HepG2 (cell line): Measurements from ENCODE around the gene PHLDB1. TPM values are rescaled to one million over a fixed set of nuclear protein-coding genes. Genes with fewer than 3 reads are reported as not detected.

Experiments
- BRCA1 ChIP-seq: sonication (generic); formaldehyde crosslinking; IDR thresholded peaks from 2 replicates; pipeline ENCODE4 v1.4.0; 2020; ENCODE audit warnings: missing genetic modification reagents
- CEBPG ChIP-seq: IDR thresholded peaks from 2 replicates; pipeline ENCODE4 v1.6.1; 2016
- GFI1 ChIP-seq: sonication (generic); formaldehyde crosslinking; IDR thresholded peaks from 2 replicates; pipeline ENCODE4 v1.5.0; 2020; ENCODE audit warnings: missing genetic modification reagents, mild to moderate bottlenecking, borderline replicate concordance
- HES4 ChIP-seq: sonication (generic); formaldehyde crosslinking; IDR thresholded peaks from 2 replicates; pipeline ENCODE4 v1.9.0; 2021; ENCODE audit warnings: mild to moderate bottlenecking, missing genetic modification reagents, borderline replicate concordance
- MAFK ChIP-seq, 2 experiments: IDR thresholded peaks in 1 of 2; conservative IDR thresholded peaks in 1 of 2; 2 replicates each; pipeline ENCODE4 v1.6.1; 2011; ENCODE audit warnings: improper control_type of control experiment in 2 of 2, low read length in 2 of 2
- MAZ ChIP-seq, 2 experiments: sonication (generic) in 1 of 2; formaldehyde crosslinking in 1 of 2; IDR thresholded peaks; 2 replicates each; pipeline versions ENCODE4 v1.5.0 to v1.6.1; 2012 to 2020; ENCODE audit warnings: low read depth in 2 of 2, mild to moderate bottlenecking in 2 of 2, borderline replicate concordance in 1 of 2, improper control_type of control experiment in 1 of 2, low read length in 1 of 2, missing genetic modification reagents in 1 of 2, moderate library complexity in 1 of 2
- RBFOX2 ChIP-seq: fragments of 200-400 bp; formaldehyde crosslinking; IDR thresholded peaks from 2 replicates; pipeline ENCODE4 v1.6.1; 2017; ENCODE audit warnings: low read depth, mild to moderate bottlenecking, low read length
- RORA ChIP-seq: sonication (generic); formaldehyde crosslinking; IDR thresholded peaks from 2 replicates; pipeline ENCODE4 v1.5.0; 2020; ENCODE audit warnings: mild to moderate bottlenecking, missing genetic modification reagents, moderate library complexity
- SMAD3 ChIP-seq: sonication (generic); formaldehyde crosslinking; IDR thresholded peaks from 2 replicates; pipeline ENCODE4 v1.4.0; 2020; ENCODE audit warnings: missing genetic modification reagents
- TCF7L2 ChIP-seq: IDR thresholded peaks from 2 replicates; pipeline ENCODE4 v1.6.1; 2011; ENCODE audit warnings: mild to moderate bottlenecking, low read depth, low read length, moderate library complexity
- ZNF143 ChIP-seq: sonication (generic); formaldehyde crosslinking; IDR thresholded peaks from 2 replicates; pipeline ENCODE4 v1.4.0; 2020; ENCODE audit warnings: missing genetic modification reagents
- ZNF33A ChIP-seq: sonication (generic); formaldehyde crosslinking; IDR thresholded peaks from 2 replicates; pipeline ENCODE4 v1.5.1; 2020; ENCODE audit warnings: missing genetic modification reagents, mild to moderate bottlenecking, moderate library complexity, borderline replicate concordance
- ZNF556 ChIP-seq: sonication (generic); formaldehyde crosslinking; IDR thresholded peaks from 2 replicates; pipeline ENCODE4 v1.4.0; 2020; ENCODE audit warnings: mild to moderate bottlenecking, missing genetic modification reagents, borderline replicate concordance
- ZNF709 ChIP-seq: sonication (generic); formaldehyde crosslinking; IDR thresholded peaks from 2 replicates; pipeline ENCODE4 v1.5.0; 2020; ENCODE audit warnings: mild to moderate bottlenecking, missing genetic modification reagents
- polyA plus RNA-seq, 8 experiments: library from polyadenylated mRNA; depleted of rRNA in 3 of 8; stranded (reverse) in 7 of 8; unstranded in 1 of 8; fragments of >200 nt; fragmentation: Illumina TruSeq in 4 of 8; extraction: Trizol in 4 of 8; gene quantifications; 2 replicates each; pipeline versions ENCODE4 v1.2.1 to v1.2.3, GENCODE V29; 2011 to 2016; ENCODE audit warnings: low read depth in 4 of 8, missing spikeins in 1 of 8, mixed read lengths in 1 of 8; ENCODE audit not compliant: insufficient read depth in 1 of 8
- total RNA-seq, 5 experiments: library from RNA; depleted of rRNA; stranded (reverse); fragments of >200 nt; fragmentation: Illumina TruSeq; extraction: Trizol; gene quantifications; 2 replicates each; pipeline ENCODE4 v1.2.3, GENCODE V29; 2016; ENCODE audit warnings: low read depth in 1 of 5
- TF ChIP-seq, protein P1 (sequence below): sonication (generic); formaldehyde crosslinking; IDR thresholded peaks from 2 replicates; pipeline ENCODE4 v1.5.0; 2020; ENCODE audit warnings: mild to moderate bottlenecking, missing genetic modification reagents, borderline replicate concordance
- TF ChIP-seq, protein P2 (sequence below): sonication (generic); formaldehyde crosslinking; IDR thresholded peaks from 2 replicates; pipeline ENCODE4 v1.5.1; 2020; ENCODE audit warnings: missing genetic modification reagents, mild to moderate bottlenecking, borderline replicate concordance
- TF ChIP-seq, protein P3 (sequence below): sonication (generic); formaldehyde crosslinking; conservative IDR thresholded peaks from 2 replicates; pipeline ENCODE4 v1.8.0; 2022; ENCODE audit warnings: missing genetic modification reagents
- TF ChIP-seq, protein P4 (sequence below): sonication (generic); IDR thresholded peaks from 2 replicates; pipeline ENCODE4 v1.6.1; 2016; ENCODE audit warnings: low read depth, borderline replicate concordance

Gene PHLDB1
- total and polyA plus RNA-seq, 2 of the 13 experiments (the other 11 are each of a cell fraction or from before 2014, with no cell fraction given) = 13.8 to 14.2 TPM

DNA sequence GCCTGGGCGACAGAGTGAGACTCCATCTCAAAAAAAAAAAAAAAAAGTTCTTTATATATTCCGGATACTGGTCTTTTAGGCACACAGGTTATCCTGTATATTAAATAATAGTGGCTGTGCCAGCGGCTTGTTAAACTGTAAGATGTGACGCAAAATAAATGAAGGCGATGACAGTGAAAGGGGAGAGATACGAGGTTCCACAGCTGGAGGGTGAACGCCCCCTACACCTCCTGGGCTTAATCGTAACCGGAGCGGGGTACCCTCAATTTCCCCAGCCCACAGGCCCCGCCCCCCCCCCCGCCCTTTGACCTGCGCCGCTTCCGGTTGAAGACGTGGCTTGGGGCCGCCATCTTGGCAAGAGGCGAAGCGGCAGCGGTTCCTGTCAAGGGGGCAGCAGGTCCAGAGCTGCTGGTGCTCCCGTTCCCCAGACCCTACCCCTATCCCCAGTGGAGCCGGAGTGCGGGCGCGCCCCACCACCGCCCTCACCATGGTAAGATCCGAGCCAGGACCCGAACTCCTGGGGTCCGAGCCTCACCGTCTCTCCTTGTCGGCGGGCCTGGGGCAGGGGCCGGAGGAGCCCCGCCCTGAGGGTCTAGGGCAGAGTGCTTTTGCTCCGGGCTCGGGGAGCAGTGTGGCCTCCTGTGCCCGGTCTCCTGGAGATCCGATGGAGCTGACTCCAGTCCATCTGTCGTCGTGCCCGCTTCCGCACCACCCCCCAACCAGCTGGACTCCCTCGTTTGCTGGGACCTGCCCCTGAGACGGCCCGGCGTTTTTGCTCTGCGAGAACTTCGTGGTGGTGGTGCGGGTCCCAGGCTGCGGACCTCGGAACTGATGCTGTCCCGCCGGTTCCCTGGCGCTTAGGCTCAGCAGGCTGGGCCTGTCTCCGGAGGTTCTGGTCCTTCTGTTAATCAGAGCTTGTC lies 35.1 kb upstream of the PHLDB1 start, which contains the start of gene ARCN1 (continued):
- TF ChIP-seq, protein P1, sequence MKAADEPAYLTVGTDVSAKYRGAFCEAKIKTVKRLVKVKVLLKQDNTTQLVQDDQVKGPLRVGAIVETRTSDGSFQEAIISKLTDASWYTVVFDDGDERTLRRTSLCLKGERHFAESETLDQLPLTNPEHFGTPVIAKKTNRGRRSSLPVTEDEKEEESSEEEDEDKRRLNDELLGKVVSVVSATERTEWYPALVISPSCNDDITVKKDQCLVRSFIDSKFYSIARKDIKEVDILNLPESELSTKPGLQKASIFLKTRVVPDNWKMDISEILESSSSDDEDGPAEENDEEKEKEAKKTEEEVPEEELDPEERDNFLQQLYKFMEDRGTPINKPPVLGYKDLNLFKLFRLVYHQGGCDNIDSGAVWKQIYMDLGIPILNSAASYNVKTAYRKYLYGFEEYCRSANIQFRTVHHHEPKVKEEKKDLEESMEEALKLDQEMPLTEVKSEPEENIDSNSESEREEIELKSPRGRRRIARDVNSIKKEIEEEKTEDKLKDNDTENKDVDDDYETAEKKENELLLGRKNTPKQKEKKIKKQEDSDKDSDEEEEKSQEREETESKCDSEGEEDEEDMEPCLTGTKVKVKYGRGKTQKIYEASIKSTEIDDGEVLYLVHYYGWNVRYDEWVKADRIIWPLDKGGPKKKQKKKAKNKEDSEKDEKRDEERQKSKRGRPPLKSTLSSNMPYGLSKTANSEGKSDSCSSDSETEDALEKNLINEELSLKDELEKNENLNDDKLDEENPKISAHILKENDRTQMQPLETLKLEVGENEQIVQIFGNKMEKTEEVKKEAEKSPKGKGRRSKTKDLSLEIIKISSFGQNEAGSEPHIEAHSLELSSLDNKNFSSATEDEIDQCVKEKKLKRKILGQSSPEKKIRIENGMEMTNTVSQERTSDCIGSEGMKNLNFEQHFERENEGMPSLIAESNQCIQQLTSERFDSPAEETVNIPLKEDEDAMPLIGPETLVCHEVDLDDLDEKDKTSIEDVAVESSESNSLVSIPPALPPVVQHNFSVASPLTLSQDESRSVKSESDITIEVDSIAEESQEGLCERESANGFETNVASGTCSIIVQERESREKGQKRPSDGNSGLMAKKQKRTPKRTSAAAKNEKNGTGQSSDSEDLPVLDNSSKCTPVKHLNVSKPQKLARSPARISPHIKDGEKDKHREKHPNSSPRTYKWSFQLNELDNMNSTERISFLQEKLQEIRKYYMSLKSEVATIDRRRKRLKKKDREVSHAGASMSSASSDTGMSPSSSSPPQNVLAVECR (CRISPR knock-in tag) = peak; percentile 83
- TF ChIP-seq ZNF143 (CRISPR knock-in tag) = no peak; the same call in 1 of the 2 replicates
- no peak for TF ChIP-seq MAZ (IDR thresholded peaks at IDR 0.05; ENCODE audit: borderline replicate concordance, low read depth, low read length)
- TF ChIP-seq MAZ (CRISPR knock-in tag; IDR thresholded peaks at IDR 0.05; ENCODE audit: low read depth) = peak; percentile 55
- TF ChIP-seq, protein P2, sequence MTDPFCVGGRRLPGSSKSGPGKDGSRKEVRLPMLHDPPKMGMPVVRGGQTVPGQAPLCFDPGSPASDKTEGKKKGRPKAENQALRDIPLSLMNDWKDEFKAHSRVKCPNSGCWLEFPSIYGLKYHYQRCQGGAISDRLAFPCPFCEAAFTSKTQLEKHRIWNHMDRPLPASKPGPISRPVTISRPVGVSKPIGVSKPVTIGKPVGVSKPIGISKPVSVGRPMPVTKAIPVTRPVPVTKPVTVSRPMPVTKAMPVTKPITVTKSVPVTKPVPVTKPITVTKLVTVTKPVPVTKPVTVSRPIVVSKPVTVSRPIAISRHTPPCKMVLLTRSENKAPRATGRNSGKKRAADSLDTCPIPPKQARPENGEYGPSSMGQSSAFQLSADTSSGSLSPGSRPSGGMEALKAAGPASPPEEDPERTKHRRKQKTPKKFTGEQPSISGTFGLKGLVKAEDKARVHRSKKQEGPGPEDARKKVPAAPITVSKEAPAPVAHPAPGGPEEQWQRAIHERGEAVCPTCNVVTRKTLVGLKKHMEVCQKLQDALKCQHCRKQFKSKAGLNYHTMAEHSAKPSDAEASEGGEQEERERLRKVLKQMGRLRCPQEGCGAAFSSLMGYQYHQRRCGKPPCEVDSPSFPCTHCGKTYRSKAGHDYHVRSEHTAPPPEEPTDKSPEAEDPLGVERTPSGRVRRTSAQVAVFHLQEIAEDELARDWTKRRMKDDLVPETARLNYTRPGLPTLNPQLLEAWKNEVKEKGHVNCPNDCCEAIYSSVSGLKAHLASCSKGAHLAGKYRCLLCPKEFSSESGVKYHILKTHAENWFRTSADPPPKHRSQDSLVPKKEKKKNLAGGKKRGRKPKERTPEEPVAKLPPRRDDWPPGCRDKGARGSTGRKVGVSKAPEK = no peak
- TF ChIP-seq CEBPG = no peak
- TF ChIP-seq TCF7L2 = no peak
- TF ChIP-seq, protein P3, sequence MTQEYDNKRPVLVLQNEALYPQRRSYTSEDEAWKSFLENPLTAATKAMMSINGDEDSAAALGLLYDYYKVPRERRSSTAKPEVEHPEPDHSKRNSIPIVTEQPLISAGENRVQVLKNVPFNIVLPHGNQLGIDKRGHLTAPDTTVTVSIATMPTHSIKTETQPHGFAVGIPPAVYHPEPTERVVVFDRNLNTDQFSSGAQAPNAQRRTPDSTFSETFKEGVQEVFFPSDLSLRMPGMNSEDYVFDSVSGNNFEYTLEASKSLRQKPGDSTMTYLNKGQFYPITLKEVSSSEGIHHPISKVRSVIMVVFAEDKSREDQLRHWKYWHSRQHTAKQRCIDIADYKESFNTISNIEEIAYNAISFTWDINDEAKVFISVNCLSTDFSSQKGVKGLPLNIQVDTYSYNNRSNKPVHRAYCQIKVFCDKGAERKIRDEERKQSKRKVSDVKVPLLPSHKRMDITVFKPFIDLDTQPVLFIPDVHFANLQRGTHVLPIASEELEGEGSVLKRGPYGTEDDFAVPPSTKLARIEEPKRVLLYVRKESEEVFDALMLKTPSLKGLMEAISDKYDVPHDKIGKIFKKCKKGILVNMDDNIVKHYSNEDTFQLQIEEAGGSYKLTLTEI (CRISPR knock-in tag) = no peak
- TF ChIP-seq GFI1 (CRISPR knock-in tag) = no peak
- no peak for TF ChIP-seq RORA
- no peak for TF ChIP-seq MAFK (conservative IDR thresholded peaks at IDR 0.05 in 1 of 2, IDR thresholded peaks at IDR 0.05 in 1 of 2; ENCODE audit: low read length in 2 of 2)
- TF ChIP-seq, protein P4, sequence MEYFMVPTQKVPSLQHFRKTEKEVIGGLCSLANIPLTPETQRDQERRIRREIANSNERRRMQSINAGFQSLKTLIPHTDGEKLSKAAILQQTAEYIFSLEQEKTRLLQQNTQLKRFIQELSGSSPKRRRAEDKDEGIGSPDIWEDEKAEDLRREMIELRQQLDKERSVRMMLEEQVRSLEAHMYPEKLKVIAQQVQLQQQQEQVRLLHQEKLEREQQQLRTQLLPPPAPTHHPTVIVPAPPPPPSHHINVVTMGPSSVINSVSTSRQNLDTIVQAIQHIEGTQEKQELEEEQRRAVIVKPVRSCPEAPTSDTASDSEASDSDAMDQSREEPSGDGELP = peak; percentile 70; the same call in 1 of the 2 replicates
- TF ChIP-seq SMAD3 (CRISPR knock-in tag) = no peak
- TF ChIP-seq BRCA1 (CRISPR knock-in tag) = no peak
- TF ChIP-seq ZNF709 (CRISPR knock-in tag) = no peak
- no peak for TF ChIP-seq HES4 (CRISPR knock-in tag)
- TF ChIP-seq ZNF556 = no peak
- TF ChIP-seq RBFOX2 = peak; percentile 92
- TF ChIP-seq ZNF33A = no peak
